HG03442 (cell line): ENCODE data around the gene PRKCQ.
"Not testable (repeated sequence)": the region's sequence is repeated elsewhere in the genome, so short reads cannot be mapped to it uniquely, and the experiment has no call there.

Experiments
- ATAC-seq: cut with Tn5 transposase; IDR thresholded peaks from one replicate; pipeline ENCODE4 v1.9.1; 2021; ENCODE audit warnings: mild to moderate bottlenecking, moderate library complexity; ENCODE audit not compliant: unreplicated experiment

PRKCQ gene

GRCh38 chr10:6463366-6463765, 116.7 kb downstream of the PRKCQ start:
- no peak for ATAC-seq

- ATAC-seq: no peak
These were observed 118.1 kb downstream of the PRKCQ start for GRCh38 chr10:6461961-6462360.

DNA sequence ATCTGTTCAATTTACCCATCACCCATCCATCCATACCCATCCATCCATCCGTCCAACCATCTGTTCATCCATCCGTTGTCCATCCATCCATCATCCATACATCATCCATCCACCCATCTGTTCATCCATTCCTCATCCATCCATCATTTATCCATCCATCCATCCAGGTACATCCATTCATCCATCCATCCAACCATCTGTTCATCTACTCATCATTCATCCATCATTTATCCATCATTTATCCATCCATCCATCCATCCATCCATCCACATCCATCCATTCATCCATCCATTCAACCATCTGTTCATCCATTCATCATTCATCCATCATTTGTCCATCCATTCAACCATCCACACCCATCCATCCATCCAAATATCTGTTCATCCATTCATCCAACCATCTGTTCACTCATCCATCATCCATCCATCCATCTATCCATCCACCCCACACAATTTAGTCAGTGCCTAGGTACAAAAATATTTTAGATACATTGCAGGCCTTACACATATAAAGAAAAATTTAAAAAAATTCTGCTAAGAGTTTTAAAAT, 119.1 kb downstream of the PRKCQ start:
- ATAC-seq: no peak

GRCh38 chr10:6458814-6459213, 121.3 kb downstream of the PRKCQ start:
- no peak for ATAC-seq

GRCh38 chr10:6457376-6457775, 122.7 kb downstream of the PRKCQ start:
- ATAC-seq: no peak

GRCh38 chr10:6456067-6456466, 124.0 kb downstream of the PRKCQ start:
- ATAC-seq: no peak

- ATAC-seq: no peak
These were observed 124.5 kb downstream of the PRKCQ start for GRCh38 chr10:6455592-6455991.

GRCh38 chr10:6446711-6447110, 133.4 kb downstream of the PRKCQ start:
- no peak for ATAC-seq

DNA sequence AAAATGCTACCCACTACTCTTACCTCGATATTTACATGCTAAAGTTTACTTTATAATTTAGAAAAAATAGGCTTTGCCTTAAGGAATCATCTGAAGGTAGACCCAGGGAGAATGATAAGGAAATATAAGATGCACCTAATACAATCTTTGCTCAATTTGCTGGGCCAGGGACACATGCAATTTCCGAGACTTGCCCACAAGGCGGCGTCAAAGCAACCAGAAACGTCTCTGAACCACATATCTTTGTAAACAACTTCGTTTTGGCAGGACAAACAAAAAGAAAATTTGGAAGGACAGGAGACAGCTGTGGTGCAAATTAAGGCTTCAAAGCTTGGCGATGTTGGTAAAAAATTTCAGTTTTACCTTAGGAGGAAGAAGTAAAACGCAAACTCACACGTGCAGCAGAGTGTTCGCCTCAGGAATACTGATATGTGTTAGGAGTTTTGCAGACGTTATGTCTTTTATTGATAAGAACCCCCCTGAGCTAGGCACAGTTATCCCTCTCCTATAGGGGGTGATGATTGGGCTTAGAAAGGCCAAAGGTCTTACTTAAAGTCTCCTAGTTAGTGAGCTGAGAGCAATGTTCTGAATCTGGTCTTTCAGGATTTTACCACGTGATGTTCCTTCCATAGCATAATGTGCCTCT, 134.3 kb downstream of the PRKCQ start:
- ATAC-seq: no peak

GRCh38 chr10:6439875-6440274, 140.2 kb downstream of the PRKCQ start:
- ATAC-seq: not testable (repeated sequence)

- ATAC-seq: no peak
These were observed 148.2 kb downstream of the PRKCQ start for GRCh38 chr10:6431861-6432260.

GRCh38 chr10:6431186-6431585, 148.9 kb downstream of the PRKCQ start:
- ATAC-seq: no peak

DNA sequence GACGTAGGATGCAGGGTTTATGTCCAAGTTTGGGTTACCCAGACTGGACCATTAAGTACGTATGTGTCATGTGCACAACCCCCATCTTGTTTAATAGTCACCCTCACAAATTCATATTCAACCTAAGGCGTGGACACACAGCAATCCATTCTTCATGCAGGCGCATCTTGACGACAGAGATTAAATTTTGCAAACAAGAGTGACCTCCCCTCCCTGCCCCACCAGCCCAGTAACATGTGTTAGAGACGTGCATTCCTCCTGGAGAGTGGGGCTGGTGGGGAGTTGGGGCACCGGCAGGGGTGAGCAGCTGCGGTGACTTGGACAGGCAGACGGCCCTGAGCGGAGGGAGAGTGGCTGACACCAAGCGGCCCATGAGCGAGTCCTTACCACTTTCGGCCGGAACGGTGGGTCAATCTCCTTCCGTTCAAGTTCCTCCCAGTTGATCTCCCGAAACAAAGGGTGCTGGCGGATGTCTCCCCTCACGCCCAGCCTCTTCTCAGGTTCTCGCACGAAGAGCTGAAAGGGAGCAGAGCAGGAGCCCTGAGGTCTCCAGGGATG, 149.6 kb downstream of the PRKCQ start:
- no peak for ATAC-seq

- ATAC-seq: no peak
These were observed 152.6 kb downstream of the PRKCQ start for GRCh38 chr10:6427357-6427959.

GRCh38 chr10:6426317-6426716, 153.8 kb downstream of the PRKCQ start:
- ATAC-seq: no peak

GRCh38 chr10:6423413-6424170, 156.5 kb downstream of the PRKCQ start:
- ATAC-seq: no peak

DNA sequence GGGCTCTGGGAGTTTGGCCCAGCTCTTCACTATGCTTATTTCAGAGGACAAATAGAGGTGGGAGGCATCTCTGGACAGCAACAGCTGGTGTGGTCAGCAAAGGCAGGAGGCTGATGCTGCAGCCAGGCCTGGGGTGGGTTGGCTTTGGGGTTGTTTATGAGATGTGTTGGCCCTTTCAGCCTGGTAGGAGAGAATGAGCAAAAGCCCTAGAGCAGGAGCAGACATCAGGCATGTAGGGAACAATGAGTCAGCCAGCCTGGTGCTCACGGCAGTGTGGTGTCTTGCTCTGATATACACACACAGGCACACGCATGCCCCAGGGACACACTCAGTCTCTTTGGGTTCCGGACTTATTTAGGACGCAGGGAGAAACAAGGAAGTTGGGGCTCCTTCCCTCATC, 157.1 kb downstream of the PRKCQ start:
- no peak for ATAC-seq

DNA sequence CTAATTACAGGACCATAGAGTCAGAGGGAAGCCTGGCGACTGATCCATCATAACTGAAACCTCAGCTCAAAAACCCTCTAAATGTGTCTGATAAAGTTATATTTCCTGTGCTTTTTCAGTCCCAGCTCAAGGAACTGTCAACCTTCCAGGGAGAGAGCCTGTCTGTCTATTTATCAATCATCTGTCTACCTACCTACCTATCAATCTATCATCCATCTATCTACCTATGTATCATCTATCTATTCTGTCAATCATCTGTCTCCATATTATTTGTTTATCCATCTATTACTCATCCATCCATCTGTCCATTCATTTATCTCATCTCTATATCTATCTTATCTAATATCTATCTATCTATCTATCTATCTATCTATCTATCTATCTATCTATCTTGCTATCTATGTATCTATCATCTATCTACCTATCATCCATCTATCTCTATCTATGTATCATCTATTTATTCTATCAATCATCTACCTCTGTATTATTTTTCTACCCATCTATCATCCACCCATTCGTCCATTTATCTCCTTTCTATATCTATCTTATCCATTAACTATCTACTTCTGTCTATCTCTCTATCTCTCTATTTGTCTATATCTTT, 161.4 kb downstream of the PRKCQ start:
- ATAC-seq: no peak

DNA sequence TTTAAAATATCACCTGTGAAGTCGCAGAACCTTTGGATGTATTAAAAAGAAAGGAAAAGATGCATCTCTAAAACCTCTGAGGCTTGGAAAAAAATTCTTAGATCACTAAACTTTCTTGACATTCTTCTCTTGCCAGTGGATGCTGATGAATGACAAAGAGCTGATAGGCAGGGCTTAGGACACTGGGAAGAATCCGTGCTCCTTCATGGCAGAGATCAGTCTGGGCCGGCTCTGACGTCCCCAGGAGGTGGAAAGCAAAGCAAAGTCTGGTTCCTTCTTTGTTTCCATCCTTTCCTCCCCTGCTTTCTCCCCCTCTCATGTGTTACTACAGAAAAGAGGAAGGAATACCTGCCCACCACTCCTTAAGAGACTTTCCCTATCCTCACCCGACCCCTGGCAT, 161.9 kb downstream of the PRKCQ start:
- no peak for ATAC-seq

DNA sequence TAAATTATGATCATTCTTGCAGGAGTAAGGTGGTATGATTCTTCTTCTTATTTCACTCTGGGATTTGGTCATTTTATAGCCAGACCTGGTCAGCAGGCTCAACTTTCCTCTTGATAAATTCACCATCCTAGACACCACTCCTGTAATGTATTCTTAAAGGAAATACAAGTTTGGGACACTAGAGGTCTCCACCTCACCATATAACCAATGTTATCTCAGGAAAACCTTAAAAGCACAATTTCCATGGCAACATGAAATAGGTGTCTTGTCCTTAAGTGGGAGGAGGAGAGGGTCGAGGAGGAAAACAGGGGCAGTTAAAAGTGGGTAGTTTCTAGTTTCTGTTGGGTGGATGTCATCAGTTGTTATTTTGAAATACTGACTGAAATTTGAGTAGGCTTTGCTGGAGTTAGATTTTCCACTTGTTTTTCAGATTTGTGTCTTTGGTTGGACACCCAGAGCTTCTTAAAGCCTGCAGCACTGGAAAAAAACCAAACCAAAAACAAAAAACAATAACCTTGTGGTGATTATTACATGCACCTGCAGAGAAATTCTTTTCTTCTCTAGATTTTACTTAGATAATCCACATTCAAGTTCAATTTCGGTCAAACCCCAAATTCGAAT, 163.1 kb downstream of the PRKCQ start:
- no peak for ATAC-seq

- no peak for ATAC-seq
These were observed 168.6 kb downstream of the PRKCQ start for GRCh38 chr10:6411436-6411835.
